Pons (tissue), 1 donor: ENCODE measurements around the gene ERP29.
"Not testable (repeated sequence)": the region's sequence is repeated elsewhere in the genome, so short reads cannot be mapped to it uniquely, and the experiment has no call there.

Source experiments
- DNase-seq: peaks from one replicate; pipeline ENCODE4 v3.0.0-alpha.2; 2016; ENCODE audit warnings: low spot score

ERP29 gene

GRCh38 chr12:112012775-112013600 lies at the start of gene ERP29, which contains the start of gene TMEM116:
ERP29 (plus strand) TSS chr12:112013426; CDS start chr12:112013466, 40 bp downstream.
TMEM116 (minus strand) TSS chr12:112013165; CDS start chr12:112005270, 7,895 bp downstream.
- peak; percentile 97 for DNase-seq

DNA sequence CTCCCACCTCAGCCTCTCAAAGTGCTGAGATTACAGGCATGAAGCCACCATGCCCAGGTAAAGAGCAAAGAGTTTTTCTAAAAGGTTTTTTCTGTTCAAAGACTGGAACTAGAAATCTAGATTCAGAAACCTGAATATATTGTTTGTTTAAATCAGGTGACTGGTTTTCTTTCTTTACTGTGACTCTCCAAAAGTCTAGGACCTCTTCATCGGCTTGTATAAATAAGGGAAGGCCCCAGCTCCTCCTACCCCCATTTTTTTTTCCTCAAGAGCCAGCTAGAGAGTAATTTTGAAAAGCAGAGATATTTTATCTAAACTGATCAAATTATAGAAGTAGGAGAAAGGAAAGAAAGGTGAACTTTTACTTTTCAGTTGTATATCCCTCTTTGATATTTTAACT lies 48.3 kb upstream of the ERP29 start:
- no peak for DNase-seq

GRCh38 chr12:111971800-111972199 lies 41.4 kb upstream of the ERP29 start:
- DNase-seq, result no peak

- DNase-seq, result no peak
Observed at GRCh38 chr12:111975161-111975931, 37.9 kb upstream of the ERP29 start.

- DNase-seq, result no peak
Observed at GRCh38 chr12:111976291-111976690, 36.9 kb upstream of the ERP29 start.

DNA sequence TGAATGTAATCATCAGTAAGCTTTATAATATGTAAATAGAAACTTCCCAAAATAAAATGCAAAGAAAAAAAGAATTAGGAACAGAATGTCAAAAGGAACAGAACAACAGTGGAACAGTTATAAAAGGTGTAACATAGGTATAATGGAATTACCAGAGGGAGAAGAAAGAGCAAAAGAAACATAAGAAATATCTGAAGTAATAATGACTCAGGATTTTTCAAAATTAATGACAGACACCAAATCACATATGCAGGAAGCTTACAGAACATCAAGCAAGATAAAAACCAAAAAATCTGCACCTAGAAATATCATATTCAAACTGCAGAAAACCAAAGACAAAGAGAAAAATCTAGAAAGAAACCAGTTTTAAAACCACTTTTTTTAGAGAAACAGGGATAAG lies 36.4 kb upstream of the ERP29 start:
- no peak for DNase-seq

DNA sequence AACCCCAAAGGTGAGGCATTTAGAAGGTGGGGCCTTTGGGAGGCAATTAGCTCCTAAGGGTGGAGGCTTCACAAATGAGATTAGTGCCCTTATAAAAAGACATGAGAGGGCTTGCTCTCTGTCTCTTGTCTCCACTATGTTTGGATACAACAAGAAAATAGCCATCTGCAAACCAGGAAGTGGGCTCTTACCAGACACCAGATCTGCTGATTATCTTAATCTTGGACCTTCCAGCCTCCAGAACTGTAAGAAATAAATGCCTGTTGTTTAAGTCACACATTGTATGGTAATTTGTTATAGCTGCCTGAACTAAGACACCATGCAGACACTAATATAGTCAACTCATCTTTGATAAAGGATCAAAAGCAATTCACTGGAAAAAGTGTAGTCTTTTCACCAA lies 34.7 kb upstream of the ERP29 start:
- DNase-seq, result no peak

DNA sequence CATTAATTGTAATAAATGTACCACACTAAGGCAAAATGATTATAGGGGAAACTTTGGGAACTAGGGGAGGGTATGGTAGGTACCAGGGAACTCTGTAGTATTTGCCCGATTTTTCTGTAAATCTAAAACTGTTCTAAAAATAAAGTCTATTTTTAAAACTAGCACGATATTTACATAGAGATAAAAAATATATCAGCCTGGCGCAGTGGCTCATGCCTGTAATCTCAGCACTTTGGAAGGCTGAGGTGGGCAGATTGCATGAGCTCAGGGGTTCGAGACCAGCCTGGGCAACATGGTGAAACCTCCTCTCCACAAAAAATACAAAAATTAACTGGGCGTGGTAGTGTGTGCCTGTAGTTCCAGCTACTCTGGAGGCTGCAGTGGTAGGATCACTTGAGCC lies 32.6 kb upstream of the ERP29 start:
- no peak for DNase-seq

- DNase-seq, result no peak
Observed at GRCh38 chr12:111981987-111982386, 31.2 kb upstream of the ERP29 start.

DNA sequence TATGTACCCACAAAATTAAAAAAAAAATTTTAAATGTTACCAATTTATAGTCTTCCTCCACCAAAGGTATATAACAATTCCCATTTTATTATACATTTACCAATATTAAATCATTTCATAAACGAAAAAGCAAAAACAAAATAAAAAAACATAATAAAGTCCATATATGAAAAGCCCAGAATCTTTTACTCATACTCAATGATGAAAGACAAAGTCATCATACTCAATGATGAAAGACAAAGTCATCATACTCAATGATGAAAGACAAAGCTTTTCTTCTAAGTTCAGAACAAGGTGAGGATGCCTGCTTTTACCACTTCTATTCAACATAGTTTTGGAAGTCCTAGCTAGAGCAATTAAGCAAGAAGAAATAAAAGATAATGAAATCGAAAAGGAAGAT lies 28.4 kb upstream of the ERP29 start:
- no peak for DNase-seq

GRCh38 chr12:111991535-111991934 lies 21.7 kb upstream of the ERP29 start:
- no peak for DNase-seq

- no peak for DNase-seq
Observed at GRCh38 chr12:111991946-111992345, 21.3 kb upstream of the ERP29 start.

DNA sequence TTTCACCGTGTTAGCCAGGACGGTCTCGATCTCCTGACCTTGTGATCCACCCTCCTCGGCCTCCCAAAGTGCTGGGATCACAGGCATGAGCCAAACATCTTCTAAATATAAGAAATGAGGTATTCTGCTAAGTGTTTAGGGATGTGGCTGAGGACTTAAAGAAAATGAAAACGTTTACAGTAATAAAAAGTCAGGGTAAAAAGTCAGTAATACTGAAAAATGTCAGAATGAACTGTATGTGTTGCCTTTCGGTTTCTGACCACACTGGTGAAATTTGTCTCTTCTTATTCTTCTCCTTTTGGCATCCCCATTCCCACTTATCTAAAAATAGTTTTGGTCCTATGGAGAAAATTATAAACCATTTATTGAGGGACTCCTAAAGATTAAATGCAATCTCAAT lies 20.8 kb upstream of the ERP29 start:
- DNase-seq, result no peak

DNA sequence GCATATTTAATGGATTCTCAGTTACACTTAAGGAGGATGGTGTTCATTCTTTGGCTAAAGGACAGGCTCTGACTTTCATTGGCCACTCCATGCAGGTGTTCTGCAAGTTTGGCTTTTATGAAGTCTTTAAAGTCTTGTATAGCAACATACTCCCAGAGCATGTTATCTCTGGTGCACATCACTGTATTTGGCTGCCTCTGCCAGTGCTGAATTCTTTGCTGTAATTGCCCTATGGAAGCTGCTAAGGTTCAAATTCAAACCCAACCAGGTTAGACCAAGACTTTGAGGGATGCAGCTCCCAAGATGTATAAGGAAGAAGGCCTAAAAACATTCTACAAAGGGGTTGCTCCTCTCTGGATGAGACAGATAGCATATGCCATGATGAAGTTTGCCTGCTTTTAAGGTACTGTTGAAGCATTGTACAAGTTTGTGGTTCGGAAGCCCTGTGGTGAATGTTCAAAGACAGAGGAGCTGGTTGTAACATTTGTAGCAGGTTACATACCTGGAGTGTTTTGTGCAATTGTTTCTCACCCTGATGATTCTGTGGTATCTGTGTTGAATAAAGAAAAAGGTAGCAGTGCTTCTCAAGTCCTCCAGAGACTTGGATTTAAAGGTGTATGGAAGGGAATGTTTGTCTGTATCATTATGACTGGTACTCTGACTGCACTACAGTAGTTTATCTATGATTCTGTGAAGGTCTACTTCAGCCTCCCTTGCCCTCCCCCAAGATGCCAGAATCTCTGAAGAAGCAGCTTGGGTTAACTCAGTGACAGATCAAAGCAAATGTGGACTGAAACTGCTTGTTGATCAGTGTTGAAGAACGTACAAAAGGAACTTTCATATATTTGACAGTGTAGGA lies 19.7 kb upstream of the ERP29 start:
- no peak for DNase-seq

- DNase-seq, result not testable (repeated sequence)
Observed at GRCh38 chr12:111994211-111995111, 18.8 kb upstream of the ERP29 start.

GRCh38 chr12:111995782-111996480 lies 17.3 kb upstream of the ERP29 start:
- DNase-seq, result no peak

DNA sequence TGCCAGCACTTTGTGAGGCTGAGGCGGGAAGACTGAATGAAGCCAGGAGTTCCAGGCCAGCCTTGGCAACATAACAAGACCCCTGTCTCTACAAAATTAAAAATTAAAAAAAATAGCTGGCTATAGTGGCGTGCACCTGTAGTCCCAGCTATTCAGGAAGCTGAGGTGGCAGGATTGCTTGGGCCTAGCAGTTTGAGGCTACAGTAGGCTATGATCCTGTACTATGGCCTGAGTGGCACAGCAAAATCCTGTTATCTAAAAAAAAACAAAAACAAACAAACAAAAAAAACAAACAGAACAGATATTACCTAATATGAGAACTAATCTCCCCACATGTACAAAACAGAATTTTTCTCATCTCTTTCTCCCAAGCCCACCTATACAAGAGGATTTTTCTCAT lies 15.9 kb upstream of the ERP29 start:
- no peak for DNase-seq

- no peak for DNase-seq
Observed at GRCh38 chr12:111998015-111998414, 15.2 kb upstream of the ERP29 start.

DNA sequence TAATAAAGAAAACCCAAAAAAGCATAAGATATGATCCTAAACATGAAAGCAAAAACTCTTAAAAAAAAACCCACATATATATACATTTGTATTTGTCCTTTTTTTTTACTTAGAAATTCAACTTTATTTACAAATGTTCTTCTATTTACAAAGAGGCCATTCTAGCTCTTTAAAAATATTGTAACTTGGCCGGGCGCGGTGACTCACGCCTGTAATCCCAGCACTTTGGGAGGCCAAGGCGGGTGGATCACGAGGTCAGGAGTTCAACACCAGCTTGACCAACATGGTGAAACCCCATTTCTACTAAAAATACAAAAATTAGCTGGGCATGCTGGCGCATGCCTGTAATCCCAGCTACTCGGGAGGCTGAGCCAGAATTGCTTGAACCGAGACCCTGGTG lies 14.1 kb upstream of the ERP29 start:
- not testable (repeated sequence) for DNase-seq

DNA sequence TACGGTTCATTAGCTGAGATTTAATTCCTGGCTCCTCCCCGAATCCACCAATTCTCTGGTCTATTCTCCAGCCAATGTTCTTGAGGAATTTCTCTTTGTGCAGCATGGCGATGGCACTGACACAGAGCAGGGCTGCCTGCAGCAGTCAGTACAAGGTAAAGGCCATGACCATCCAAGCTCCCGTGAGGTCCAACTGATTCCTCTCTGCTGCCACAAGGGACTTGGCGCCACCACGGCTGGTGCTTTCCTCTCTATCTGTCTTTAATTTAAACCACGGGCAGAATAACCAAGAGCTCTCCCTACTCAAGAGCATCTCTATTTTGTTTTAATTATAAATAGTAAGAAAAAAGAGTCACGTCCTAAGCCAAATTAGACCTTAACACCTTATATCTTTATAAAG lies 12.4 kb upstream of the ERP29 start:
- no peak for DNase-seq

DNA sequence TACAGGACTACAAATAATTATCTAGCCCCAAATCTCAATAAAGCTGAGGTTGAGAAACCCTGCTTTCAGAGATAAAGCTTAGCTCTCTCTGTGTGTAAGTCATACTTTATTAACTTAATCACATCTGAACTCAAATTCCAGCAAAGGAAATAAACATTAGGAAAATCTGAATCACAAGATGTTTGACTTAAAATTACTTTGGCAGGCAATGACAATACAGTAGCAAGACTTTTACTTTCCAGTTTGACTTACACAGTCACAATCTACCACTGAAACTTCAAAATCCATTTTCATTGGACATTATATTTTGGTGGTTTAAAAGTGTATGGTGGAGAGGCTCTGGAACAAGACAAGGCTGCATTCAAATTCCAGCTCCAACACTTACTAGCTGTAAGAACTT lies 11.7 kb upstream of the ERP29 start:
- no peak for DNase-seq
